ENCODE measurements around the gene MGAT5.

- TF ChIP-seq RAD21 (IDR thresholded peaks at IDR 0.05; ENCODE audit: low read depth) (no peak), ZBTB7A (IDR thresholded peaks at IDR 0.05; ENCODE audit: low read depth) (no peak), EP300 (IDR thresholded peaks at IDR 0.05; ENCODE audit: borderline replicate concordance) (no peak), CREB1 (IDR thresholded peaks at IDR 0.05; ENCODE audit: low read depth) (no peak), YY1 (IDR thresholded peaks at IDR 0.05; ENCODE audit: low read depth) (no peak), USF1 (IDR thresholded peaks at IDR 0.05) (no peak), EGR1 (IDR thresholded peaks at IDR 0.05) (no peak), TAF1 (IDR thresholded peaks at IDR 0.05; ENCODE audit: low read depth) (no peak), NFIC (IDR thresholded peaks at IDR 0.05) (no peak), TCF12 (IDR thresholded peaks at IDR 0.05; ENCODE audit: low read depth) (no peak), CEBPB (IDR thresholded peaks at IDR 0.05) (no peak), MAX (IDR thresholded peaks at IDR 0.05) (no peak), FOXM1 (IDR thresholded peaks at IDR 0.05; ENCODE audit: borderline replicate concordance, low read depth) (no peak)
- TF ChIP-seq, protein P1, sequence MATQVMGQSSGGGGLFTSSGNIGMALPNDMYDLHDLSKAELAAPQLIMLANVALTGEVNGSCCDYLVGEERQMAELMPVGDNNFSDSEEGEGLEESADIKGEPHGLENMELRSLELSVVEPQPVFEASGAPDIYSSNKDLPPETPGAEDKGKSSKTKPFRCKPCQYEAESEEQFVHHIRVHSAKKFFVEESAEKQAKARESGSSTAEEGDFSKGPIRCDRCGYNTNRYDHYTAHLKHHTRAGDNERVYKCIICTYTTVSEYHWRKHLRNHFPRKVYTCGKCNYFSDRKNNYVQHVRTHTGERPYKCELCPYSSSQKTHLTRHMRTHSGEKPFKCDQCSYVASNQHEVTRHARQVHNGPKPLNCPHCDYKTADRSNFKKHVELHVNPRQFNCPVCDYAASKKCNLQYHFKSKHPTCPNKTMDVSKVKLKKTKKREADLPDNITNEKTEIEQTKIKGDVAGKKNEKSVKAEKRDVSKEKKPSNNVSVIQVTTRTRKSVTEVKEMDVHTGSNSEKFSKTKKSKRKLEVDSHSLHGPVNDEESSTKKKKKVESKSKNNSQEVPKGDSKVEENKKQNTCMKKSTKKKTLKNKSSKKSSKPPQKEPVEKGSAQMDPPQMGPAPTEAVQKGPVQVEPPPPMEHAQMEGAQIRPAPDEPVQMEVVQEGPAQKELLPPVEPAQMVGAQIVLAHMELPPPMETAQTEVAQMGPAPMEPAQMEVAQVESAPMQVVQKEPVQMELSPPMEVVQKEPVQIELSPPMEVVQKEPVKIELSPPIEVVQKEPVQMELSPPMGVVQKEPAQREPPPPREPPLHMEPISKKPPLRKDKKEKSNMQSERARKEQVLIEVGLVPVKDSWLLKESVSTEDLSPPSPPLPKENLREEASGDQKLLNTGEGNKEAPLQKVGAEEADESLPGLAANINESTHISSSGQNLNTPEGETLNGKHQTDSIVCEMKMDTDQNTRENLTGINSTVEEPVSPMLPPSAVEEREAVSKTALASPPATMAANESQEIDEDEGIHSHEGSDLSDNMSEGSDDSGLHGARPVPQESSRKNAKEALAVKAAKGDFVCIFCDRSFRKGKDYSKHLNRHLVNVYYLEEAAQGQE (IDR thresholded peaks at IDR 0.05; ENCODE audit: low read depth), result no peak
These were observed 139.2 kb downstream of the MGAT5 start for GRCh38 chr2:134393075-134393461.
